HG02840 (cell line): ENCODE results near the gene MAN1B1.
"Not testable (repeated sequence)": the region's sequence is repeated elsewhere in the genome, so short reads cannot be mapped to it uniquely, and the experiment has no call there.

Experiments used
- ATAC-seq: cut with Tn5 transposase; IDR thresholded peaks from one replicate; pipeline ENCODE4 v1.9.1; 2021; ENCODE audit warnings: mild to moderate bottlenecking, moderate library complexity, moderate number of reproducible peaks; ENCODE audit not compliant: unreplicated experiment, low FRiP score

Gene MAN1B1

GRCh38 chr9:137108608-137109249, 21.9 kb downstream of the MAN1B1 start:
- ATAC-seq: no peak

GRCh38 chr9:137109250-137110146, 22.7 kb downstream of the MAN1B1 start:
- ATAC-seq: no peak

- no peak for ATAC-seq
Measured at GRCh38 chr9:137110147-137110910, 23.5 kb downstream of the MAN1B1 start.

- ATAC-seq: no peak
Measured at GRCh38 chr9:137110911-137111787, 24.4 kb downstream of the MAN1B1 start.

- no peak for ATAC-seq
Measured at GRCh38 chr9:137111788-137112563, 25.2 kb downstream of the MAN1B1 start.

GRCh38 chr9:137112564-137113384, 26.0 kb downstream of the MAN1B1 start:
- no peak for ATAC-seq

- ATAC-seq: no peak
Measured at GRCh38 chr9:137113385-137114159, 26.8 kb downstream of the MAN1B1 start.

- ATAC-seq: peak; percentile 13
Measured at GRCh38 chr9:137114220-137114612, 27.4 kb downstream of the MAN1B1 start.

- peak; percentile 67 for ATAC-seq
Measured at GRCh38 chr9:137114613-137115393, 28.0 kb downstream of the MAN1B1 start, which contains the start of gene DPP7. DPP7 (minus strand) TSS chr9:137114733; CDS start chr9:137114713, 20 bp downstream.

- no peak for ATAC-seq
Measured at GRCh38 chr9:137115394-137116026, 28.7 kb downstream of the MAN1B1 start.

GRCh38 chr9:137116027-137116507, 29.3 kb downstream of the MAN1B1 start:
- ATAC-seq: no peak

GRCh38 chr9:137116728-137117127, 29.9 kb downstream of the MAN1B1 start:
- no peak for ATAC-seq

- no peak for ATAC-seq
Measured at GRCh38 chr9:137117269-137117731, 30.5 kb downstream of the MAN1B1 start.

GRCh38 chr9:137118092-137118603, 31.4 kb downstream of the MAN1B1 start:
- not testable (repeated sequence) for ATAC-seq

- ATAC-seq: not testable (repeated sequence)
Measured at GRCh38 chr9:137121927-137122795, 35.4 kb downstream of the MAN1B1 start.
